Stimulated activated CD4-positive, alpha-beta T cell treated with anti-CD3 and anti-CD28 coated beads, Interleukin-4, amount 100 ng/mL, for 24 hours (primary cell): Measurements from ENCODE around the gene COL23A1.
"Not testable (repeated sequence)": the region's sequence is repeated elsewhere in the genome, so short reads cannot be mapped to it uniquely, and the experiment has no call there.

Experiments
- DNase-seq: peaks from one replicate; pipeline ENCODE4 v3.0.0-alpha.2; 2020

COL23A1 gene

DNA sequence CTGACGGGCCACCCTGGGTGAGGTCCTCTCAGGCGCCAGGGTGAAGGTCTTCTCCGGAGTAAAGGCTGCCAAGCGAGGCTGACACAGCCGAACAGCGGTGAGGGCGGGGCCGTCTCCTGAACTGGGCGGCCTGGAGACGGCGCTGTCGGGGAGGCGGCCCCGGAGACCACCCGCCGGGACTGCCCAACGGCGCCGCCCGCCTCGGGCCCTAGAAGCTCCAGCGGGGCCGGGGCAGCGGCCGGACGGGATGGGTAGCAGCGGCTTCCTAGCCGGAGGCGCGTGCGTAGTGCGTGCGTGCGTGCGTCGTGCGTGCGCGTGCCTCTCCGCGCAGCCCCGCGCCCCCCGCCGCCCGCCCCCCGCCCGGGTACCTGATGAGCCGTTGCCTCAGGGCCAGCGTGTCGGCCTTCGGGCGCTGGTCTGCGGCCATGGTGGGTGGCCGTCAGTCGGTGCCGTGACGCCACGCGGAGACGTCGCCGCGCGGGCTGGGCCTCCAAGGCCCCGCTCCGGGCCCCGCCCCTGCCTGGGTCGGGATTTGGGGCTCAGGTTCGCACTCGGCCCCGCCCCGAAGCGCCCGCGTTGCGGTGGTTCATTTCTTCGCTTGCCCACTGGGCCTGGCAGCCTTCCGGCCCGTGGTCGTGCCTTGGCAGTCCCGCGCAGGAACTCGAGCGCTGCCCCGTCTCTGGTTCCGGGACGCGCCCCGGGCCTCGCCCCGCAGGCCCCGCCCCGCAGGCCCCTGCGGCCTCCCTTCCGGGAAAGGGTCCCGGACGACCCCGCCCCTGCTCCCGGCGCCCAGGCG is 357.9 kb downstream of the COL23A1 start, which contains the start of gene PHYKPL:
Gene PHYKPL, minus strand, starts transcription at position 679 of the 796 bp plus-strand sequence. Its CDS starts 252 bp downstream, at position 427.
- DNase-seq, result peak; percentile 70

DNA sequence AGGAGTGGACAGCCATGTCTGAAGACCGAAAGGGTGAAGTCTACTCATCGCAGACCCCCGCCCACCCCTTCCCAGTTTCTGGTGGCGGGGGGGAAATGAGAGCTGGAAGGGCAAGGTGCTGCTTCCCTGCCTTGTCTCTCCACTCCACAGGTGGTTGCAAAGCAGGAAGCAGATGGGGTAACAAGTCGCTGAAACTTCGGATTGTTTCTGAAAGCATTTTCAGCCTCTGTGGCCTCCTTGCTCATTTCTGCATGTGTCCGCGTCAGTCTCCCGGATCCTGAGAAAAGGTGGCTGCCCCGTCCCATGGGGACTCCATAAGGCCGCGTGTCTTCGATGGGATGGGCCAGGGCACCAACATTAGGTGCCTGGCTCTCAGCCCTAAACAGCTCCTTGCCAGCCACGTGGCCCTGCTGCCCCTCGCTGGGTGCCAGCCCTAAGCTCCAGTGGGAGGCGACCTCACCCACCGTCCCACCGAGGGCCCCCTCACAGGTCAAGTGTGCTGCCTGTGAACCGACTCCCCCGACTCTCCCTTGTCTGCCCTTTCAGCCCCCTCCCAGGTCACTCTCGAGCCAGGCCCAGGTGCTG is 358.6 kb downstream of the COL23A1 start:
- no peak for DNase-seq

DNA sequence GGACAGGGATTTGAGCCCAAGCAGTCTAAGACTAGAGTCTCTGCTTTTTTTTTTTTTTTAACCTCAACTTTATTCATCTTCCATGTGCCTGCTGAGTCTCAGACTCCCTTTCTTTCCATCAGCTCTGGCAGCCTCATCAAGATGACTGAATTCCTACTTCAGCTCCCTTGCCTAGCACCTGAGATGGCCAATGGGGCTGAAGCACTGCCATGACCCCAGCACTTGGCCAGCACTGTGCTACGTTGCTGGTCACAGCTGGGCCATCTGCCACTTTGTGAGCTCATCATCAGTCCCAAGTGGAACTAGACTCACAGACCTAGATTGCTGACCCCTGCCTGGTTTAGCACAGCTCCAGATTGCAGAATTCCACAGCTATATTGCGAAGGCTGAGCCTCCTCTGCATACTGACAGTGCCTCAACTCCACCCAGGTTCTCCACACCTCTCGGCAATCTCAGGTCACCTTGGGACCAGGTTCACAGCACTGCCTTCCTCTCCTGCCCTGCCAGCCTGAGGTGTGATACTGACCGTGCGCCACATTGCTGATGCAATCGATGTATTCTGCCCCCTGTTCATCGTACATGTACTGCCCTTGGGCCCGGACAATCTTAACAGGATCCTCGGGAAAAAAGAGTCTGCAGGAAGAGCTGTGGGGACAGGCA is 359.2 kb downstream of the COL23A1 start:
- DNase-seq, result no peak

DNA sequence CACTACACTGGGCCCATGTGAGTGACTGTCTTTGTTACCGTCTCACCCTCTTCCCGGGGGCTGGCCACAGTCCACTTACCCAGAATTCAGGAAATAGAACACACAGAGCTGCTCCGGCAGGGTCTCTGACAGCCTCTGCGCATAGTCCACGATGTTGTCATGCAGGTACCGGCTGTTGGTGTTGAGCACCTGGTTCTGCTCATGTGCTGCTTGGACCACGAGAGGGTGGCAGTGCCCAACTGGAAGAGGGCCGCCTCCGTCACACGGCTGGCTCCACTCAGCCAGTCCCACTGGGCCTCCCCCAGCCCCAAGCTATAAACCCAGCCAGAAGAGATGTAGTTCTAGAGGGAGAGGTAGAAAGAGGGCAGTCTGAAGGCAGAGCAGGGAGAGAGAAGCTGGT is 360.3 kb downstream of the COL23A1 start:
- no peak for DNase-seq

DNA sequence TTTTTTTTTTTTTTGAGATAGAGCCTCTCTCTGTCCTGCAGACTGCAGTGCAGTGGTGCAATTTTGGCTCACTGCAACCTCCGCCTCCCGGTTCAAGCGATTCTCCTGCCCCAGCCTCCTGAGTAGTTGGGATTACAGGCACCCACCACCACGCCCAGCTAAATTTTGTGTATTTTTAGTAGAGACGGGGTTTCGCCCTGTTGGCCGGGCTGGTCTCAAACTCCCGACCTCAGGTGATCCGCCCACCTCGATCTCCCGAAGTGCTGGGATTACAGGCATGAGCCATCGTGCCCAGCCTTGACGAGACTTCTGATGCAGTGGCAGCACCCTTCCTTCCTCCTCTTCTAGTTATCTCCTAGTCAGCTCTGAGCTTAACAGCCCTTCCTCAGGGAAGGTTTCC is 361.1 kb downstream of the COL23A1 start:
- DNase-seq, result not testable (repeated sequence)

DNA sequence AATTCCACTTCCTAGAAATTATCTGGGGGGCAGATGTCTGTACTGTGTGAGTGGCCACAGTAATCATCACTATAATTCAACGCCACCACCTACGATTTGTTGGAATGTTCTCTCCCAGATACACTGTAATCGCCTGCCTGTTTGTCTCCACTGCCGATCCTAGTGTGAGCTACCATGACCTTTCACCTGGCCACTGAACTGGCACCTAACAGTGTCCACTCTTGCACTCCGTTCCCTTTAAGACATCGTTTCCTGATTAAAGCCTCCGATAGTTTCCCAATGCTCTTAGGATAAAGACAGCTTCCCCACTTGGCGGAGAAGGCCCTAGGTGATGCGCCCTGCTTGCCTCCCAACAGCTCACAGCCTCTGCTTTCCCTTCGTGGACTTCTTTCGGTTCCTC is 361.6 kb downstream of the COL23A1 start:
- no peak for DNase-seq

DNA sequence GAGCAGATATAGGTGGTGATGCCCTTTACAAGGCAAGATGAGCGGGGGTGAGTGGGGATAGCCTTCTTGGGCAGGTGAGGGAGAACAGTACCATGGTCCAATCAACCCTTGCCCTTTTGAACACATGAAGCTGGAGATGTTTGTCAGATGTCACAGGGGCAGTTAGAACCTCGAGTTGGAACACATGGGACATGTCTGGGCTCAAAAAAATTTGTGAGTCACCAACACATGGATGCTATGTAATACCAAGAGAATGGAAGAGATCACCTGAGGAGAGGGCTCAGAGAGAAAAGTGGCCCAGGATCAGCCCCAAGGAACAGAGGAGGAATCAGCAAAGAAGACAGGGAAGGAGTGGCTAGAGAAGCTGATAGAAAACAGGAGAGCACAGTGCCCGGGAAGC is 362.3 kb downstream of the COL23A1 start:
- no peak for DNase-seq

DNA sequence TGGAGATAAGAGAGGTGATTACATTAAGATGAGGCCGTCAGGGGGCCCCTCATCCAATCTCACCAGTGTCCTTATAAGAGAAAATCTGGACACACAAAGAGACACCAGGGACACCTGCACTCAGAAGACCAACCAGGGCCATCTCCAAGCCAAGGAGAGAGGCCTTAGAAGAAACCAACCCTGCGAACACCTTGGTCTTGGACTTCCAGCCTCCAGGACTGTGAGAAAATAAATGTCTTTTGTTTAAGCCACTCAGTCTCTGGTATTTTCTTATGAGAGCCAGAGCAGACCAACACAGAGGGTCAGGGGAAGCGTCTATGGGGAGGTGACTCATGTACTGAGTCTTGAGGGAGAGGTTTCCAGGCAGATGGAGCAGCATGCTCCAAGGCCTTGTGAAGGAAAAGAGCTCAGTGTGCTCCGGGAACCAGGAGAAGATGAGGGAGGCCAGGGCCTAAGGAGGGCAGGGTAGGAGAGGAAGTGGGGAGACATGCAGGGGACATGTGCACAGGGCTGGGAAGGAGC is 363.0 kb downstream of the COL23A1 start:
- no peak for DNase-seq

DNA sequence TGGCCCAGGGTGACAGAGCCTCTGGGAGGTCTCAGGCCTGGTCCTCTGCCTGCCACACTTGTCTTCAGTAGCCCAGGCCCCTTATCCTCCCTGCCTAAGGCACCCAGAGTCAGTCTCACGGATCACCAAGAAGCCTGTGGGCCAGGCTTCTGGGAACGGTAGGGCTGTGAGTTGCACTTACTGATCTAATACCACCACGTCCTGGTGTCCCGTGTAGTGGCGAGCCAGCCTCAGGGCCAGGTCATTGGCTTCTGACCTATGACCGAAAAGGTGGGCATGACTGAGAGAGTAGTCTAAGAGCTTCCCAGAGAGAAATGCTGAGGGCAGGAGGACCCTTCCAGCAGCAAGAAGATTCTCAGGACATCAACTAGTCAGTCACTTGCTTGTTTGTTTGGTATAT is 365.0 kb downstream of the COL23A1 start:
- DNase-seq, result no peak

DNA sequence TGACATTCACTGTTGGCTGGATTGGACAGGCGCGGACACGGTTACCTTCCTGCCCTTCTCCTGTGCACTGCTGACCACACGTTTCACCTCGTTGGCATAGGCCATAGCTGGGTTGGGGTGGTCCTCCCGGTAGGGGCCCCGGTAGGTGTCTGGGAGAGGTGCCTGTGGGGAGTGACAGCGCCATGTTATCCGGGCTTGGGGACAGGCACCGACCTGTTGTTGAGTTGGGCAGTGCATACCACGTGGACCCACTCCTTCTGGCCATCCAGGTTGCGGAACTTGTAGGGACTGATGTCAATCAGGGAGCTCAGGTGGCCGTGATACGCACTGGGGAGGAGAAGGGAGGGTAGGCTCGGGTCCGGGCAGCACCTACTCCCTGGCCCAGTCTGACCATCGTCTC is 365.8 kb downstream of the COL23A1 start:
- DNase-seq, result no peak

DNA sequence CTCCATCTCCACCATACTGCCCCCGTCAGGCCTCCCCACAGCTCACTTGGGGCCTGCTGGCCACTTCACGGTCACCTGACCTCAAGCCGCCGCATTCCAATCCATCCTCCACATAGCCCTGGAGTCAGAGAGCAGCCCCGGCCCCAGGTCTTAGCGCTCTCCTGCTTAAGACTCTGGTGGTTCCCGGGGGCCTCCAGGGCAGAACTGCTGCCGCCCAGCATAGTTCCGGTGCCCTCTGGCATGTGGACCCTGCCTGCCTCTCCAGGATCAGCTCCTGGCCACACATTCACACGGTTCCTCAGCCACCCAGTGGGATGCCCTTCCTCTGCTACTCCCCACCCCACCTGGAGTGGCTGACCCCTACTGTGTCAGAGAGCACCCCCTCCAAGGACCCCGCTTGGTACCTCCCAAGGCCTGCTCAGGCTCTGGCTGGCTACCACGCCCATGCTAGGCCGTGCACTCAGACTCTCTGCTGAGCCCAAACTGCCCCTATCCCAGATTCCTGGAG is 366.3 kb downstream of the COL23A1 start:
- no peak for DNase-seq

DNA sequence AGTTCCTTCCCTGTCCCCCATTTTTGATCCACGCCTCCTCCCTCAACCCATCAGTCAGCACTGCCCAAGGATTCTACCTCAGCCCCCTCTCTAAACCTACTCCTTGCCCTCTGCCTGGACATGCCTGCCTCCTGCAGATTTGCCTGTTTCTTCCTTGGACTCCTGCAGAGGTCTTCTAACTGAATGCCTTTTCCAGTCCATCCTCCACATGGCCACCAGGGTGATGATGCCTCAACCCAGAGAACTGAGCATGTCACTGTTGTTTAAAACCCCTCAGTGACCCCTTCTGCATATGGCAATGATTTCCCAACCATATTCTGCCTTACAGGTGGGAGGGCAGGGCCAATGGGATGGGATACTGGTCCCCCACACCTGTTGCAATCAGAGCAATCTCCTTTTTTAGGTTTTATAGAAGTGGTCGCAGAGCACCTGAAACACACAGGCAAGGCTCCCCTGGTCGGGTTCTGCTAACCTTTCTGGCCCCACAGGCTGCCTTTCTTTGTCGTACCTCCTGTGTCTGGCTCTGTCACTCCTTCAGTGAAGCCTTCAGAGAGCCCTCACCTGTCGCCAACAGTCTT is 366.9 kb downstream of the COL23A1 start:
- DNase-seq, result no peak

DNA sequence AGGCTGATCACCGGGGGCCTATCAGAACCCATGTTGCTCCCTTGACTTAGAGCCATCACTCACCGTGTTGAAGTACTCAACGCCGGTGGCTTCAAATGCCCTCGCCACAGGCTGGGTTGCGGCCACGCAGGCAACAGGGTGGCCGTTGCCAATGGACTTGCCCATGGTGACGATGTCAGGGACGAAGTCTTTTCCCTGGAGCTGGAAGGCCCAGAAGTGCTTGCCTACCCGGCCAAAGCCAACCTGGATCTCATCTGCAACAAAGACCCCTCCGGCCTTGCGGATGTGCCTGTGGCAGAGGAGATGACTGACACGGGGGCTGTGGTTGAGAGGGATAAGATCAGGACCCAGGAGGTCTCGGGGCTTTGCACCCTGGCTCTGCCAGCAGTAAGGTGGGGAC is 367.9 kb downstream of the COL23A1 start:
- no peak for DNase-seq

DNA sequence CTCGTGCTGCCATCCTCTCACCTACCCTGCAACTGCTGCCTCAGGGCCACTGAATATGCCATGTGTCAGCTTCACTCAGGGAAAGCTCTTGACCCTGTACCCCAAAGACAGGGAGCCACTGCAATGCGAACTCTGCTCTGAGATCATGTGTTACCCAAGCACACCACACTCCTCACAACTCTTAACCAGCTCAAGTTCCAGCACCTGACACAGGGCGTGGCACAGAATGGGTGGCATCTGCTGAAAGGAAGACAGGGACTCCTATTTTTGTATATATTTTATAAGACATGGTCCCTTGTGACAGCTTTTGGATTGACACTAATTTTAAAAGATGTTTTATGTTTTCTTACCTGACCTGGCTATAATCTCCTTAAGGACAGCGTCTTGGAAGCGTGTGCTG is 368.3 kb downstream of the COL23A1 start:
- no peak for DNase-seq

DNA sequence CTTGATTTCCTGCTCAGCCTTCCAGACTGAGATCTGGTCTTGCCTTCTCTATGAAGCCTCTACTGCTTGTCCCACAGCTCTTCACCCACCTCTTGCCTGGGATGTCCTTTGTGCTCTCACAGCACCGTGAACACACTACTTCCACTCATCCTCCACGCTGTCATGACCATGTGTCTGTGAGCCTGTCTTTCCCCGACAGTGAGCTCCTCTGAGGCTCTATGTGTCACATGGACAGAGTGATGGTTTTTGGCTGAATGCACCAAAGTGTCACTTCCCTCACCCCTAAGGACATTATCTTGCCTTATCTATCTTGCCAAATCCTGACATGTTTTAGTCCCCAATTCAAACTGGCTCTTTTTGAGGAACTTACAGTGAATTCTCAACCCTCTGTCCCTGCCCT is 368.9 kb downstream of the COL23A1 start:
- no peak for DNase-seq

DNA sequence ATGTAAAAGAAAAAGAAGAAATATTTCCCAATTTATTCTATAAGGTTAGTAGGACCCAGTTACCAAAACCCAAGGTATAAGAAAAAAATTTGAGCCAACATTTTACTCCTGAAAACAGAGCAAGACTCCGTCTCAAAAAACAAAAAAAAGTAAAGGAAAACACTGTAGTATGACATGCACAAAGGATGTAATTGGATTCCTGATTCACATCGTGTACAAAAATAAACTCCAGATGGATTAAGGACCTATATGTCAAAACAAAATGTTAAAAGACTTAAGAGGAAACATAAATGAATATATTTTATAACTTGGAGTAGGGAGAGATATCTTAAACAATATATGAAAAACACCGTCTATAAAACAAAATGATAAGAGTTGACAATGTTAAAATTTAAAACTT is 371.4 kb downstream of the COL23A1 start:
- DNase-seq, result no peak

DNA sequence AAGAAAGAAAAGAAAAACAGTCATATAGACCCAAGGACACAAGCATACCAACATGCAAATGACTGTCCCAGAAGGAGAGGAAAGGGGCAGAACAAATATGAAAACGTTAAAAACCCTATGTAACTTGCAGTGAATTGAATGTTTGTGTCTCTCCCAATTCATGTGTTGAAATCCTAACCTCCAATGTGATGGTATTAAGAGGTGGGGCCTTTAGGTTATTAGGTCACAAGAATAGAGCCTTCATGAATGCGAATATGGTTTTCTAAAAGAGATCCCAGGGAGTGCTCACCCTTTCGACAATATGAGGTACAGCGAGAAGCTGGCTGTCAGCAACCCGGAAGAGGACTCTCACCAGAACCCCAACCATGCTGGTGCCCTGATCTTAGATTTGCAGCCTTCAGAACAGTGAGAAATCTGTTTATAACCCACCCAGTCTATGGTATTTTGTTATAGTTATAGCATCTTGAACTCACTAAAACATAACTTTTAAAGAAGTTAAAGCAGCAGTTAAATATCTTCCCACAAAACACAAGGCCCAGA is 371.9 kb downstream of the COL23A1 start:
- no peak for DNase-seq

DNA sequence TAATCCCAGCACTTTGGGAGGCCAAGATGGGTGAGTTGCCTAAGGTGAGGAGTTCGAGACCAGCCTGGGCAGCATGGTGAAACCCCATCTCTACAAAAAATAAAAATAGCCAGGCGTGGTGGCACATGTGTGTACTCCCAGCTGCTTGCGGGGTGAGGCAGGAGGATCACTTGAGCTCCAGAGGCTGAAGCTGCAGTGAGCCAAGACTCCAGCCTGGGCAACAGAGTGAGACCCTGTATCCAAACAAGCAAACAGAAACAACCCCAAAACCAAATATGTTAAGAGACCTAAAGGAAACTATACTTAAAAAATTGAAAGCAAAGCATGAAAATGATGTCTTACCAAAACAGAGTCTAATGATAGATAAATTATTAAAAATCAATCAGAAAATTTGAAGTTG is 373.4 kb downstream of the COL23A1 start:
- no peak for DNase-seq

DNA sequence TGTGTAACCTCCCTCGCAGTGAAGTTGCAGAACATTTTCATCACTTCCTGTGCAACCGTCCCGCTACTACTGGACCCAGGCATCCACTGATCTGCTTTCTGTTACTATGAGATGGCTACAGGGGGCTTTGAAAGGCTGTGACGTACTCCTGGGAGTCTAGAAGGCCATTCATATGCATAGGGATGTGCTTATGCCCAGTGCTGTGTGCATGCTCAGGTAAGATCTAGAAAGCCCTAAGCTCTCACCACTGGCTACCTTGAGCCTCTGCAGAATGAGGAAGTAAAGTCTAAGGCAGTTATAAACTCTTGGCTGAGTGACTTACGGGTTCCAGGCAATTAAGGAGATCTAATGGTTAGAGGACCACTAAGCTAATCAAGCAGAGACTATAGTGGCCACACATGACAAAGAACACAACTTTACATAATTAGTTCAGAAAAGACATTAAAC is 374.1 kb downstream of the COL23A1 start:
- DNase-seq, result no peak

DNA sequence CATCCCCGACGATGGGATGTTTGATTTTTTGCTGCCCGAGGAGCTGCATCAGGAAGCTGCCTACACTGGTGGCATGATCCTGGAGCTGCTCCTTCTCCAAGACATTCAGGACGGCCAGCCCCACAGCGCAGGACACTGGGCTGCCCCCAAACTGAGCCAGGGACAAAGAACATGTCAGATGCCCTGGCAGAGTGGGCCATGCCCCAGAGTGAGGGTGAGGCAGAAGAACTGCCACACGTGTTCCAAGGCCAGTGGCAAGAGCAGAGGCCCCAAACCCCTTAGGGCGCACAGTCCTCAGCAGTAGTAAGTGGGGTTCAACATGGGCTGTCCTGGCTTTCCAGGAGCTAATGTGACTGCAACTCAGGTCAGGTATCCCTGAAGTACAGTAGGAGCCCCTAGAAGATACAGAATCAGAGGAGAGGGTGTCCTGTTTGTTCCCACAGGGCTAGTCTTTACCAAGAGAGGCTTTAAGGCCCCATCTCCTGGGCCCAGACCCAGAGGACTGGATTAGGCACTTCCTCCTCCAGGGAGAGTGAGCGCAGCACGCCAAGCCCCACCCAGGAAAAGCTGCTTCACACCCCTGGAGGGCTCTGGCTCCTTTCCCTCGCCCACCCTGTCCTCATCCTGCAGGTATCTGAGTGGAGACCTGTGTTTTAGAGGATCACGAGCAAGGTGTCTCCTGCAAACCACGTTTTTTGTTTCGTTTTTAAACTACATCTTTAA is 374.8 kb downstream of the COL23A1 start:
- DNase-seq, result no peak

DNA sequence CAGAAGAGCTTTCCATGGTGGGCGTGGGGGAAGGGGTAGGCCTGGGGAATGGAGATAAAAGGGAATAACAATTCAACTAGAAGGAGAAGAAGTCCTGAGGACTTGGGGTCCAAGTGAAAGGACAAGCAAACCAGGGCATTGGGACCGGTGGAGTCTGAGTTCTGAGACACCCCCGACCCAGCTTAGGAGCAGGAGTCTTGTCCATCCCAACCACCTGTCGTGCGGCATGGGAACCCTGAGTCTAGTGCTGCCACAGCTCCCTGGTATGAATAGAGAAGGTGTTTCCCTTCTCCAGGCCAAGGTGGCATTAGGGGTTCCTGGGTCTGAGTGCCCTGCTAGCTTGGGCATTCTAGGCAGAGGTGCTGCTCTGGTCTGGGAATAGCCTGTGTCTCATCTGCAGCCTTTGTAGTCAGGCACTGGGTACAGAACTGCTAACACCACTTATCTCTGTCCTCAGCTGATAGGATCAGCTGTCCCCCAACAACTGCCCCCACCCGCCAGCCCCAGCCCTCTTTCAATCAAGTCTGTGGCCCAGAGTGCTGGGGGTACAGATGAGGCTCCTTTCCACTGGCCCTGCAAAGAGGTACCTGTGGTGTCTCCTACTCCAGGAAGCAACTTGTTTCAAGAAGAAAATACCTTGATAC is 375.9 kb downstream of the COL23A1 start:
- DNase-seq, result no peak

DNA sequence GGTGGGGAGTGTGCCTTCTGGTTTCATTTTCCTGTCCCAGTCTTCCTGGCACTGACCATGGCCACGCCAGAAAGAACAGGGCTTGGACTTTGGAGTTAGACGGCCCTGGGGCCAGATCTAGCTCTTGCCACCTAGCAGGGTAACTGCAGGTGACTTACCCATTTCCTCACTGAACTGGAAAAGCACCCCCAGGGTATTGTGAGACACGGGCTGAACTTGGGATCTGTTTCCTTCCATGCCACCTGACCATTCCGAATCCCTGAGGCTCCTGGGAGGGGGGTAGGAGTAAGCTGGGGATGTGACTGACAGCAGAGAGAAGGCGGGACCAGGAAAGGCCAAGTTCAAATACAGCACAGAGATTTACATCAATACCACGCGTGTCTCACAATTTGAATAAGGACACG is 376.4 kb downstream of the COL23A1 start:
- no peak for DNase-seq
